HL-60 (cell line): ENCODE results near the gene FOXP1.

Experiments used
- DNase-seq, 2 experiments: peaks; one replicate each; pipeline ENCODE4 v3.0.0-alpha.2; 2010 to 2020; ENCODE audit warnings: low read depth in 1 of 2, low spot score in 1 of 2
- H3K27ac ChIP-seq: fragments of 250-450 bp; sonication (Bioruptor Pico); replicated peaks from 2 replicates; pipeline ENCODE4 v1.5.1; 2020; ENCODE audit warnings: mild to moderate bottlenecking, moderate library complexity
- H3K27me3 ChIP-seq: fragments of 250-450 bp; sonication (Bioruptor Pico); 2 replicates; pipeline ENCODE4 v1.5.1; 2021; ENCODE audit warnings: mild to moderate bottlenecking, moderate library complexity; ENCODE audit not compliant: insufficient read depth, poor library complexity, severe bottlenecking
- H3K4me3 ChIP-seq: replicated peaks from 2 replicates; pipeline ENCODE4 v1.5.1; 2011; ENCODE audit warnings: mild to moderate bottlenecking, control low read depth, low read length; ENCODE audit not compliant: insufficient read depth
- GABPA ChIP-seq: IDR thresholded peaks from 2 replicates; pipeline ENCODE4 v1.6.1; 2012; ENCODE audit warnings: low read depth
- POLR2AphosphoS5 ChIP-seq: IDR thresholded peaks from 2 replicates; pipeline ENCODE4 v1.6.1; 2012; ENCODE audit warnings: low read depth
- REST ChIP-seq: IDR thresholded peaks from 2 replicates; pipeline ENCODE4 v1.6.1; 2012; ENCODE audit warnings: low read depth; ENCODE audit not compliant: insufficient replicate concordance
- SPI1 ChIP-seq: IDR thresholded peaks from 2 replicates; pipeline ENCODE4 v1.6.1; 2012; ENCODE audit warnings: low read depth, mild to moderate bottlenecking, borderline replicate concordance
- TF ChIP-seq, protein P1 (sequence below): IDR thresholded peaks from one replicate; pipeline ENCODE4 v1.5.1; 2011; ENCODE audit warnings: low read length, control low read depth, inconsistent platforms; ENCODE audit not compliant: insufficient read depth

FOXP1 gene

GRCh38 chr3:71376911-71377310 lies 206.6 kb downstream of the FOXP1 start:
- no peak for DNase-seq
- Histone ChIP-seq H3K27ac (no peak overlapping the region), H3K4me3 (no peak overlapping the region), H3K27me3 (no peaks in the 10 kb centered on the region)
- TF ChIP-seq, protein P1, sequence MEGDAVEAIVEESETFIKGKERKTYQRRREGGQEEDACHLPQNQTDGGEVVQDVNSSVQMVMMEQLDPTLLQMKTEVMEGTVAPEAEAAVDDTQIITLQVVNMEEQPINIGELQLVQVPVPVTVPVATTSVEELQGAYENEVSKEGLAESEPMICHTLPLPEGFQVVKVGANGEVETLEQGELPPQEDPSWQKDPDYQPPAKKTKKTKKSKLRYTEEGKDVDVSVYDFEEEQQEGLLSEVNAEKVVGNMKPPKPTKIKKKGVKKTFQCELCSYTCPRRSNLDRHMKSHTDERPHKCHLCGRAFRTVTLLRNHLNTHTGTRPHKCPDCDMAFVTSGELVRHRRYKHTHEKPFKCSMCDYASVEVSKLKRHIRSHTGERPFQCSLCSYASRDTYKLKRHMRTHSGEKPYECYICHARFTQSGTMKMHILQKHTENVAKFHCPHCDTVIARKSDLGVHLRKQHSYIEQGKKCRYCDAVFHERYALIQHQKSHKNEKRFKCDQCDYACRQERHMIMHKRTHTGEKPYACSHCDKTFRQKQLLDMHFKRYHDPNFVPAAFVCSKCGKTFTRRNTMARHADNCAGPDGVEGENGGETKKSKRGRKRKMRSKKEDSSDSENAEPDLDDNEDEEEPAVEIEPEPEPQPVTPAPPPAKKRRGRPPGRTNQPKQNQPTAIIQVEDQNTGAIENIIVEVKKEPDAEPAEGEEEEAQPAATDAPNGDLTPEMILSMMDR, result no peak
- TF ChIP-seq SPI1, result no peak
- TF ChIP-seq REST, result no peak
- TF ChIP-seq POLR2AphosphoS5, result no peak
- no peak for TF ChIP-seq GABPA

DNA sequence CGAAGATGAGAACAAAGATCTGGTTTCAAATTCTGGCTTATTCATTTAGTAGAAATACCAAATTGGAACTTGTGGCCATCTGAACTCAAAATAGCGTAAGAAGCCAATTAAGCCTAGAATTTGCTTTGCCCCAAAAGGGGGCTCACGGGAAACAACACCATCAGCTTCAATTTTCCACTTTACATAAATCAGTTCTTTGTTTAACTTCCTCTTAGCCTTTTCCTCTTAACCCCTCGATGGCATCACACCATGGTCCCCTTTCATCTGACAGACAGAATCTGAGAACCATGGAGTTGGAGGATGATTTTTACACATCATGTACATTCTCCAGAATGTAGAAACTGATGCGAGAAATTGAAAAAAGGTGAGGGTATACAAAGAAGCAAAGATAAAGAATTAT lies 207.0 kb downstream of the FOXP1 start:
- DNase-seq, result no peak
- H3K27ac ChIP-seq, result no peak overlapping the region
- TF ChIP-seq SPI1, result no peak
- no peaks in the 10 kb centered on the region for H3K27me3 ChIP-seq
- H3K4me3 ChIP-seq, result no peak overlapping the region

DNA sequence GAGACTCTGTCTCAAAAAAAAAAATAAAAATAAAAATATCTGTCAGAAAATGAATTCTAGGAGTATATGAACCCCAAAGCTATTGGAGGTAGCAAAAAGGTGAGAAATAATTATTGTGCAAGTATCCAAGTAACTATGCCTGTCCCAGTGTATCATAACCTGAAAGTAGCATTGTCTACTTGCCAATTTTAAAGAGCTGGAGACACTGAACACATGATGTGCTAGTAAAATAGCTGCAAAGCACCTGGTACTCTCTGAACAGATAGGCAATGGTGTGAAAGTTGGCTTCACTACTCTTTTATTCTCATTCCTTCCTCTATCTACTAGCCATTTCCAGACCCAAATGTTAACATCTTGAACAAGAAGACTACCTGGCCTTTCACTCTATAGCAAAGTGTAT lies 208.9 kb downstream of the FOXP1 start:
- Histone ChIP-seq H3K27ac (no peak overlapping the region), H3K4me3 (no peak overlapping the region), H3K27me3 (no peaks in the 10 kb centered on the region)
- no peak for DNase-seq
- TF ChIP-seq, protein P1, result no peak
- TF ChIP-seq POLR2AphosphoS5 (no peak), GABPA (no peak), SPI1 (no peak), REST (no peak)

DNA sequence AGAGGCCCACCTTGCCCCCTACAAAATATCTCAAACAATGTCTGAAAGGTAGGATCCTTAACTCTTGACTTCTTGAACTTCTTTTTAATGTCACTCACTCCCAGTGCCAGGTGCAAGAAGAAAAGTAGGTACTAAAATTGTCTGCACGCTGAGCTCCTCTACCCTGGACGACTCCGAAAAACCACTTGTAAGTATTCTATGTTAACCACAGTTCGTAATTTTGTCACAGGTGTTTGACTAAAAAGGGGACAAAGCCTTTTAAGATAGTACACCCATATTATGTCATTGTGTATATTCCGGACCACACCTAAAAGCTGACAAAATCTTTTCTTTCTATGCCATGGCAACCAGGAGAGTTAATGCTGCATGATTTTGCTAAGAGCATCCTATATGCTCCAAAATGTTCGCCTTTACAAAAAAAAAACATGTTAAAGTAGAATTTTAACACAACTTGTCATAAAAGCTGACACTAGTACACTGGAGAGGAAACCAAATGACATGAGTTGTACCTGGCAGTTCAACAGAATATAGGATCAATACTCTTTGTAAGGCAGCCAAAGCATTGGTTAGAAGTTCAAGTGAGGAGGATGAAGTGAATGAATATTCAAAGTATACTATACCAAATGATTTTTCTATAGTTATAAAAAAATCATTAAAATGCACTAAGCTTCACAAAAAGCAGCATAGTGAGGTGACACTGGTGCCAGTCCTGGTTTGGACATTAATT lies 210.5 kb downstream of the FOXP1 start:
- TF ChIP-seq SPI1 (no peak), POLR2AphosphoS5 (no peak), REST (no peak), GABPA (no peak)
- TF ChIP-seq, protein P1, result no peak
- H3K27me3 ChIP-seq, result no peaks in the 10 kb centered on the region
- no peak overlapping the region for H3K4me3 ChIP-seq
- no peak for DNase-seq
- H3K27ac ChIP-seq, result no peak overlapping the region
